Right renal pelvis (tissue), 4 donors: Measurements from ENCODE around the gene WTAP. TPM values are rescaled to one million over a fixed set of nuclear protein-coding genes. Genes with fewer than 3 reads are reported as not detected.
"Not testable (repeated sequence)": the region's sequence is repeated elsewhere in the genome, so short reads cannot be mapped to it uniquely, and the experiment has no call there.

Source experiments
- DNase-seq, 4 donors: peaks; one replicate each; pipeline ENCODE4 v3.0.0-alpha.2; 2013; ENCODE audit warnings: low read depth in 4 of 4, low spot score in 3 of 4, missing footprints in 1 of 4
- polyA plus RNA-seq, 4 donors: library from polyadenylated mRNA; unstranded; fragments of 120-200 nt; gene quantifications; one replicate each; pipeline ENCODE4 v1.2.1, GENCODE V29; 2013; ENCODE audit not compliant: insufficient read length in 4 of 4

The WTAP gene
- polyA plus RNA-seq, 4 donors: 112 to 148 (median 141) TPM

DNA sequence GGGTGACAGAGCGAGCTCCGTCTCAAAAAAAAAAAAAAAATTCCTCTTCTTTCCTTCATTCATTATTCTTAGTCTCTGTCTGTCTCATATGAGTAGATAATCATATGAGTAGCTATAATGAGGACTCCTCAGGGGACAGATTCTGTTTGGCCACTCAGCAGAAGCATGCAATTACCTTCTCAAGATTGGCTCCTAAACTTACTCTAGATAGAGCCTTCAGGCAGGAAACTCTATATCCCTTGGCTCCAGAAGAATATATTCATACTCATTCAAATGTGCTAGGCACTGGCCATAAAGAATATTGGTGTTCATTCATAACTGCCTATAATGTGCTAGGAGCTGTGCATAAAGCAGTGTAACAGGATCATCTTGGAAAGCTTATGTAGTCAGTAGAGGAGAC is 32.3 kb downstream of the WTAP start:
- DNase-seq: no peak

DNA sequence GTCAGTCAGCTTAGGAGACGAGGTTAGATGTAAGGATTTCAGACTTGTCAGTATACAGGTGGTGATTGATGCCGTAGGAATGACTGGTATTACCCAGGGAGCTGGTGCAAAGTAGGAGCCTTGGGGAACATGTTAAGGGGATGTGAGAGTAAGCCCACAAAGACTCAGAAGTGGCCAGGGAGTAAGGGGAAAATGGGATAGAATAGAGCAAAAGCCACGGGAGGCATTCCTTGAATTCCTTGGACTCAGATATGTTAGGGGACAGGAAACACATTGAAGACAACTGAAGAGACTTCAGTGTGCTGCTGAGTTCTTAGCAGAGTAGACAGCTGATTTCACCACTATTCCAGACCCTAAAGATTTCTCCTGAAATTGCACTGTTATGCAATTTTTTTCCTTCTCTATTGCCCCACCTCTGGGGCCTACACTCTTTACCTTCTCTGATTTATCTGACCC is 33.3 kb downstream of the WTAP start:
- no peak for DNase-seq

DNA sequence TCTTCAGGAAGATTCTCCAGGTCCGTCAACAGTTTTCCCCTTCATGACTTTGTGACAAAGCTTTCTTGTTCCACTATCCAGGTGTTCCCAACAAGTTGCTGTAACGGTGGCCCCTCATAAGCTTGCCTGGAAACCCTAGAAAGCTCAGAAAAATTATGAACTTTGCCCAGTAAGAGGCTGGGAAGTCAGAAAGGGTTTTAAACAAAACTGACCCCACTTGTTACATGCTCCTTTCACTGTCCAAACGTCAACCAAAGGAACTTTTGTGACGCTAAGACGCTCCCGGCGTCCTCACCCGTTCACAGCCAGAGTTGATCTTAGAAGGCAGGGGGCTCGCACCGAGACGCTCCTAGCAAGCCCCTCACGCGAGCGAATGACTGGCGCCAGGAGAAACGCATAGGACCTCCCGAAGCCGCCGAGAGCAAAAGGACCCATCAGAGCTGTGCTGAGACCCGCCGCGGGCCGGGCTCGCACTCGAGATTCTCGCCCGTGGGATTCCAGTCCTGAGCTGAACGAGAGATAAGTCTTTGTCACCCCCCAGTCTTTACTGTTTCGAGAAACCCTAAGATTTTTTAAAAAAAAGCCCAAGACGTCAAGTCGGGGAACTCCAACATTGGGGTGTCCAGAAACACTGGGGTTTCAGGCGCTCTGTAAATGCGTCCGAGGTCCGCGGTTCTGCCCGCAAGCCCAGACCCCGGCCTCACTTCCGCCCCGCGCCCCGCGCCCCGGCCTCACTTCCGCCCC is 34.0 kb downstream of the WTAP start:
- peak in 2 of 4 donors; percentile 12 to 32 for DNase-seq

DNA sequence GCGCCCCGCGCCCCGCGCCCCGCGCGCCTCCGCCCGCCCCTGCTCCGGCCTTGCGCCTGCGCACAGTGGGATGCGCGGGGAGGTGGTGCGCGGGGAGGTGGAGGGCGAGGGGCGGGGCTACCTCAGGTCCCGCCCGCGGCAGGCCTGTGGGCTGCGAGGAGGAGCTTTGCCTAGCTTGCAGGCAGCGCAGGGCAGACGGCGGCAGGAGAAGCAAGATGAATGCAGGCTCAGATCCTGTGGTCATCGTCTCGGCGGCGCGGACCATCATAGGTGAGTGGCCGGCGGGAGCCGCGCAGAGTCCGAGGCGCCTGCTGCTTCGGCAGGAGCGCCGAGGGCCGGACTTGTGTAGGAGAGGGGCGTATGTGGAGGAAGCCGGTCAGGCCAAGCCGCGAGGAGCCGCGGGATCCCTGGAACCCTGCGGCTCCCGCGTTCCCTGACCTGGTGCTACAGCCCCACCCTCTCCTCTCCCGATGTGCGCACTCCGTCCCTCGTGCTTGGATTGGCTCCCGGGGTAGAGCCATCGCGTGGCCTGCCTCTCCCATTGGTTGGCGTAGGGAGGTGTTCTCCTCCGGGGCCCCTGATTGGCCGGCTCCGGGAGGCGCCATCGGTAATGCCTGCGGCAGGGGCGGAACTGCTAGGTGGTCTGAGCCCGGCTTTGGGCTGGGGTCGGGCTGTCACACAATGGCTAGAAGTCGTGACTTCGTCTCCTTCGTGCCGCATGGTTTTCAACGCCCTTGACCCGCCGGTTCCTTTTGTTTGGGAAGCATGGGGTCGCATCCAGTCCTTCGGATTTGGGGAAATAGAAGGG is 34.8 kb downstream of the WTAP start, which contains the start of gene ACAT2:
ACAT2 (plus strand) TSS at position 173 of the 808 bp plus-strand sequence; CDS start at position 216, 43 bp downstream.
- peak; percentile 81 to 87 (median 82) for DNase-seq

DNA sequence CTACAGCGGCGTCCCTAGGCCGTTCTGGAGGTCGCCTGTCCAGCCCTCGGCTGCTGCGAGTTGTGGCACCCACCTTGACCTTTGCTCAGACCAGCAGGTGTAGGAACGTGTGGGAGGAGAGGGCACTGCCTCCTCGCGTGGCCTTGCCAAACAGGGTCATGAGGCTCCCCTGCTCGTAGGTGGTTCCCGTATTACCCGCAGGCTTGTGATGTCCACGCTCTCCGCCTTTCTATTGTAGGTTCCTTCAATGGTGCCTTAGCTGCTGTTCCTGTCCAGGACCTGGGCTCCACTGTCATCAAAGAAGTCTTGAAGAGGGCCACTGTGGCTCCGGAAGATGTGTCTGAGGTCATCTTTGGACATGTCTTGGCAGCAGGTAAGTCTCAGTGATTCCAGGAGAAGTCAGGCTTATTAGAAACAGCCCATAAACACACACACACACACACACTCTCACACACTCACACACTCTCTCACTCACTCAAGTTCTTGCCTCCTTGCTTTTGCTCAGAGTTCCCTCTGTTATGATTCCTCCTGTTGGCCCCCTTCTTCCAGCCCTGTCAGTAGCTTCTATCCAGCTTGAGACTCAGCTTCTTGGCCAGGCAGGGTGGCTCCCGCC is 35.5 kb downstream of the WTAP start:
- DNase-seq: no peak

DNA sequence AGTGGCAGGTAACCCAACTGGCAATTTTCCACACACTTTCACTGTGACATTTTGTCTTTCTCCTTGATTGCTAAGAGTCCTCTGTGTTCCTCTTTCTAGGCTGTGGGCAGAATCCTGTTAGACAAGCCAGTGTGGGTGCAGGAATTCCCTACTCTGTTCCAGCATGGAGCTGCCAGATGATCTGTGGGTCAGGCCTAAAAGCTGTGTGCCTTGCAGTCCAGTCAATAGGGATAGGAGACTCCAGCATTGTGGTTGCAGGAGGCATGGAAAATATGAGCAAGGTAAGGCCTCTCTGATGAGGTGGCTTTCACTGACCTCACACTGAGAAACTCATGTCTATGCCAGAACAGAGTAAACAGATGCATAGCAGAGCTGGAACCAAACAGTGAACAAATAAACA is 39.6 kb downstream of the WTAP start:
- no peak for DNase-seq

DNA sequence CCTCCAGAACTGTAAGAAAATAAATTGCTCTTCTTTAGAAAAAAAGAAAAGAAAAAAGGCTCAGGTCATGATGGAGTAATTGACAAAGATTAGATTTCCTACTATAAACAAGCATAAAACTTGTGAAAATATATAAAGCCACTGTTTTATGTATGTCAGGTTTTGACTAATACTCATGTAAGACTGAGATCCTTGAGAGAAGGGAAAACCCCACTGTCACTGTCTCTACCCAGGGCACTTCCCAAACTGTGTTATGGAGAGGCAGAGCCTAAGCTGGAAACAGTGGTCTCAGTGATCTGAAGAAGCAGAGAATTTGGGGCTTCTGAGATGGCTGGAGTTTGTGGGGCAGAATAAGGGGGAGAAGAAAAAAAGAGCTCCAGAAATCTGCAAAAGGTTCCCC is 42.2 kb downstream of the WTAP start:
- no peak for DNase-seq

DNA sequence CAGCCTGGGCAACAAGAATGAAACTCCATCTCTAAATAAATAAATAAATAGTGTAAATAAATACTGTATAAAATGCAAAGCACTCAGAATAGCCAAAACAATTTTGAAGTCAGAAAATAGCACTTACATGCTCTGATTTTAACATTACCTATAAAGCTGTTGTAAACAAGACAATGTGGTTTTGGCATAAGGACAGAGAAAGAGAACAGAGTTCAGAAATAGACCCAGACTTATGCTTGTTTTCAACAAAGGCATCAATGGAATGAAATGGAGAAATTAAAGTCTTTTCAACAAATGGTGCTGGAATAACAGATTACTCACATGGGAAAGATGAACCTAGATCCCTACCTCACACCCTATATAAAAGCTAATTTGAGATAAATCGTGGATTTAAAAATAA is 44.9 kb downstream of the WTAP start:
- DNase-seq: no peak

DNA sequence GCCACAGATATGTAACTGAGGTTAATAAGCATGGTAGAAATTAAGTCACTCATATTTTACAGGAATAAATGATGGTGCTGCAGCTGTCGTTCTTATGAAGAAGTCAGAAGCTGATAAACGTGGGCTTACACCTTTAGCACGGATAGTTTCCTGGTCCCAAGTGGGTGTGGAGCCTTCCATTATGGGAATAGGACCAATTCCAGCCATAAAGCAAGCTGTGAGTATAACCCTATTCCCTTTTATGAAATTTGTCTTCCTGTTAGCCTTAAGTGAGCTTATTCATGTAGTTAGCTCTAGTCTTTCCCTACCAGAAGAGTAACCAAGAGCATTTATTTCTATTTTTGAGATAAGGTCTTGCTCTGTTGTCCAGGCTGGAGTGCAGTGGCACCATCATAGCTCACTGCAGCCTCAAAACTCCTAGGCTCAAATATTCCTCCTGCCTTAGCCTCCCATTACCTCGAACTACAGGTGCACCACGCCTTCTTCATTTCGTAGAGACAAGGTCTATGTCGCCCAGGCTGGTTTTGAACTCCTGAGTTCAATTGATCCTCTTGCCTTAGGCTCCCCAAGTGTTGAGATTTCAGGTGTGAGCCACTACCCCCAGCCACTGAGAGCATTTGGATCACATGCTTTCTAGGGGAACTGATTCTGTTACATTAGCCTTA is 50.1 kb downstream of the WTAP start:
- DNase-seq: no peak

DNA sequence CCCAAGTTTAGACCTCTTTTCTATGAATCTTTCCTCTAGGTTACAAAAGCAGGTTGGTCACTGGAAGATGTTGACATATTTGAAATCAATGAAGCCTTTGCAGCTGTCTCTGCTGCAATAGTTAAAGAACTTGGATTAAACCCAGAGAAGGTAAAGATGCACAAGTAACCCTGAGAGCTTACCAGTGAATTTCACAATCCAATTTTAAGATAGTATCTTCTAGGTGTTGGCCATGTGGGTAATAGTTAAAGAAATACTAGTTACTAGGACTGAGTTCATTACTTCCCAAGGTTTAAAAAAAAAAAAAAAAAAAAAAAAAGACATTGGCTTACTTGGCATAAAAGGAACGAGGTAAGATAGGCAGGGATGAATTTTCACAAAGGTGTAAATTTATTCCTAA is 50.8 kb downstream of the WTAP start:
- DNase-seq: no peak

DNA sequence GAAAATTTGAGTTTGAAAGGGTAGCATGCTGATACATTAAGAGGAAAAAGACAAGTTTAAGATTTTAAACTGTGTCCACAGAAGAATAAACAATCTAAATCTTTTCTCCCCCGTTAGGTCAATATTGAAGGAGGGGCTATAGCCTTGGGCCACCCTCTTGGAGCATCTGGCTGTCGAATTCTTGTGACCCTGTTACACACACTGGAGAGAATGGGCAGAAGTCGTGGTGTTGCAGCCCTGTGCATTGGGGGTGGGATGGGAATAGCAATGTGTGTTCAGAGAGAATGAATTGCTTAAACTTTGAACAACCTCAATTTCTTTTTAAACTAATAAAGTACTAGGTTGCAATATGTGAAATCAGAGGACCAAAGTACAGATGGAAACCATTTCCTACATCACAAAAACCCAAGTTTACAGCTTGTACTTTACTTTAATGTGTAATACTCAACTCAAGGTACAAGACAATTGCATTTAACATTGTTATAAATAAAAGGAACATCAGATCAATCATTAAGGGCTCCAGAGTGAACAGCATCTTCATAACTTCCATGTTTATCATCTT is 51.3 kb downstream of the WTAP start:
- no peak for DNase-seq

DNA sequence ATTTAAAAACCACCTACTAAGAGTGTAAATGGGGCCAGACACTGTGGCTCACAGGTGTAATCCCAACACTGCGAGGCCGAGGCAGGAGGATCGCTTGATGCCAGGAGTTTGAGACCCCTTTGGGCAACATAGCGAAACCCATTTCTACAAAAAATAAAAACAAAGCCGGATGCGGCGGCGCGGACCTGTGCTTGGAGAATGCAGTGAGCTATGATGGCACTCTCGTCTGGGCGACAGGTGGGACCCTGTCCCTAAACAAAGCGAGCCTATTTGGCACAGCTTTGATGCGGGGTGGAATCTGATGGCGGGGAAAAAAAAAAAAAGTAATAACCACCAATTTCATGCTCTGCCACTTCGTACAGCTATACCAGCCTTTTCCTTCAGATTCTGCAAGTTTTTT is 61.0 kb downstream of the WTAP start:
- DNase-seq: no peak

DNA sequence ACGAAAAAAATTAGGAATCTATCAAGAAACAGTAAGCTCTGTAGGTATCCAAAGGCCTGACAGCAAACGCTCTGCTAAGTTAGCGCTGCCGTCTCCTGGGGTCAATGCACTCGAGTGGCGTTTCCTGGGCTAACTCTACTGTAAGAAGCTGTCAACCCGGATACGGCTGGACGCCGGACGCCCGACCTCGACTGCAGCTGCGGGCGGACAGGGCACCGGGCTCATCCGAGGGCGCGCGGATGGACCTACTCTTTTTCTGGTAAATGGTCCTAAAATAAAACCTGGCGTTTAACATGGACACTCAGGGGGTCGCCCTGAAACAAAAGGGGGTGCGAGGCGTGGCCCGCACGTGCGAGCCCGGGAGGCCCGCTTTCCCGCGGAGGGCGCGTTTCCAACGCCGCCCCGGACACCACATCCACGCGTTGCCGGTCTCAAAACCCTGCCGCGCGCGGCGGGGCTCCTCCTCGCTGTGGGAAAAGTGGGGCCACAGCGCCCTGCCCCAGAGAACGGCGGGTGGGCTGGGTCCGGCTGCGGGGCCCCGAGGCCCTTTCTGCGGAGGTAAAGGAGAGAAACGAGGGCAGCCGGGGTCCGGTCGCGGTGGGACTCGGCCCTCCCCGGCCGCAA is 61.6 kb downstream of the WTAP start:
- peak in 3 of 4 donors; percentile 10 to 30 (median 29) for DNase-seq

DNA sequence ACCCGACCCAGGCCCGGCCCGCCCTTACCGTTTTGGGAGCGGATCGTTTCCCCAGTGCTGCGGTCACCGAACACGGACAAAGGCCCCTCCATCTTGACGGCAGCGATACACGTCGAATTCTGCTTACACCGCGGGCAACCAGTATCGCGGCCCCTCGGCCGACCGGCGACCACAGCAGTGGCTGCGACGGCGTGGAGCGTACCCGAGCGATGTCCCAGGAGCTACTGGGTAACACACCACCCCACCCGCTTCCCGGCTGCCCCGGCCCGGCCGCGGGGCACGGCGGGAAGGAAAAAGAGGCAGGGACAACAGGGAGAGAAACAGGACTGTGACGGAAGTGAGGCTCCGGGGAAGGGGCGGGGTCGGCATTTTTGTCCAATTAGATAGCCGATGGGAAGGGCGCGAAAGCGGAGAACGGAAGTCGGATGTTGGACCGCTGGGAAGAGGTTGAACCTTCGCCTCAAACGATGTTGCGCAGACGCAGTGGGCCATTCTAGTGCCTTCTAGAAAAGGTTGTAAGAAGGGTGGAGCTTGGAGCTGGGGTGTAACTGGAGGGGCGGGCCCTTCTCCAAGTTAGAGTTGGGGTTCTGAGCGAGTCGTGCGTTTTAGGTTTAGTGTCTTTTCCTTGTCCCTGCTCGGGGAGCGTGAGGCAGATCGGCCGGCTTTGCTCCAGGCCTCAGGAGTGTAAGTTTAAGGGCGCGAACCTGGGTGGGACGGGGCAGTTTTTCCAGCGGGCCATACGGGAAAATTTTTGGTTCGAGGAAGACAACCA is 62.3 kb downstream of the WTAP start, which contains the start of gene TCP1:
TCP1 (minus strand) TSS at position 226 of the 772 bp plus-strand sequence; CDS start at position 92, 134 bp downstream.
- DNase-seq: peak; percentile 98 to 100 (median 99)

DNA sequence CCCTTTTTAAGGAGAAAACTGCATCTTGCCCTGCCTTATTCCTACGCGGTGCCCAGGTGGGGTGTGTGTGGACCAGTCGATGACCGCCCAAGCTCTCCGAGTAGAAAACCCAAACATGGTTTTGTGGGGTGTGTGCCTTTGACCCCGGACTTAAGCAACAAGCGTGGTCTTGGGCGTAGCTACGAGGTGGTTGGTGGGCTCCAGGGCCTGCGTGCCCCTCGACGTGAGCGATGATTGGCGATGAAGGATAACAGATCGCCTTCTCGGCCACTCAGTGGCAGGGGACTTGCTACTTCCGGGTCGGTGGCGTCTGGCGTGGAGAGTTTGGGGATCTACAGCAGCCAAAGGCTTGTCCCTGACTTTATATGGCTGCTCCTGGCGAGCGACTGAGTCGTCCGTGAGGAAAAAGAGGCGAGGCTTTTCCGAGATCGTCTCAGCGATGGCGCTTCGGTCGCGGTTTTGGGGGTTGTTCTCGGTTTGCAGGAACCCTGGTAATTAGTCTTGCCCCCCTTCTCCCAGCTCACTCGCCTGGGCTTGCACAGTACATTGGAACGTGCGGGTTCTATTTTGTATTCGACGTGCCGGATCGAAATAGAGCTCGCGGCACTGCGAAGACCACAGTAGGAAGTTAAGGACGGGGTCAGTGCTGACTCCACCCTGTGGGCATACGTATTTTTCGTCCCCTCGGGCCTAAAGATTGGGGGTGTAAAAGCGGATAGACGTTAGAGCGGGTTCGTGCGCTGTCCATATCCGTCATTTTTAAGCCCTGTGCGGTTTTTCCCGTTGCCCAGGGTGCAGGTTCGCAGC is 63.0 kb downstream of the WTAP start, which contains the start of gene MRPL18:
MRPL18 (plus strand) TSS at position 319 of the 807 bp plus-strand sequence; CDS start at position 440, 121 bp downstream.
- DNase-seq: peak; percentile 83 to 93 (median 88)

DNA sequence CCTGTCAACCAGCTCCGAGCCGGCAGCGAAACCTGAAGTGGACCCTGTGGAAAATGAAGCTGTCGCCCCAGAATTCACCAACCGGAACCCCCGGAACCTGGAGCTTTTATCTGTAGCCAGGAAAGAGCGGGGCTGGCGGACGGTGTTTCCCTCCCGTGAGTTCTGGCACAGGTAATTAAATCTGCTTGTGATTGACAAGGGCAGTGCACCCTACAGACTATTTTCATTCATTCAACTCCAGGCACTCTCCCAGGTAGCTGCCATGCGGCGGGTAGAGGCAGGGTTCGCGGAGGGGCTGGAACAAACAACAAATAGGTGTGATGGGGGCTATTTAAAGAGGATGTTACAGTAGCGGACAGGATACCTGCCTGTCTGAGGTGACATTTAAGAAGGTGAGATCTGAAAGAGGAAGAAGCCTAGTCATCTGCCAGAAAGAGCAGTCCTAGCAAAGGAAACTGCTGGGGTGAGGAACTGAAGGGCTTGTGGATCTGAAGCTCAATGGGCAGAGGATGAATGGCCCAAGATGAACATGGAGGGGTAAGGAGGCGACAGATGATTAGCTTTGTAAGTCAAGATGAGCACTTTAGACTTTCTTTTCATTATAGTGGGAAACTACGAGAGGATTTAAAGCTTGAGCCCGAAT is 63.8 kb downstream of the WTAP start:
- DNase-seq: peak in 1 of 4 donors; percentile 0

DNA sequence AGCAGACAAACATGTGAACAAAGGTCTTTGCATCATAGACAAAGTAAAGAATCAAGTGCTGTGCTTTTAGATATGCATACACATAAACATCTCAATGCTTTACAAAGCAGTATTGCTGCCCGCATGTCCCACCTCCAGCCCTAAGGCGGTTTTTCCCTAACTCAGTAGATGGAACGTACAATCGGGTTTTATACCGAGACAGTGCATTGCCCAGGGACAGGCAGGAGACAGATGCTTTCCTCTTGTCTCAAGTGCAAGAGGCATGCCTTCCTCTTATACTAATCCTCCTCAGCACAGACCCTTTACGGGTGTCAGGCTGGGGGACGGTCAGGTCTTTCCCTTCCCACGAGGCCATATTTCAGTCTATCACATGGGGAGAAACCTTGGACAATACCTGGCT is 67.7 kb downstream of the WTAP start:
- not testable (repeated sequence) for DNase-seq

DNA sequence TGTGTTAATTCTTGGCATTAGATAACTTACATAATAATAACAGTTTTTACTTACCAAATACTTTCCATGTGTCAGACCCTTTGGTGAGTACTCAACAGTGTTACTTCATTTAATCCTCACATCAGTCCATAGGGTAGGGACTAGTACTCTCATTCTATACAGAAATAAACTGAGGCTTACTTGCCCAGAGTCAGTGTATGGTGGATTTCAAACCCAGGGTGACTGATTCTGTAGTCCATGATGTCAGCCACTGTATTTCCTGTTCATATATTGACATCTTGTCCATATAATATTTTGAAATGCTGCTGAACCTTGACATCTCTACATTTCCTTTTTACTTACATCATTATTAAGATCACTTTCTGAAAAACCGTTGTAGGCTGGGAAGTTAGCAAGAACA is 70.2 kb downstream of the WTAP start:
- no peak for DNase-seq
